Islet precursor cell (in vitro differentiated cells): ENCODE results near the gene C16orf86.
A peak's percentile ranks its signal among the peaks of the same experiment; 100 is the strongest.

Experiments used
- DNase-seq: peaks from one replicate; pipeline ENCODE4 v3.0.0-alpha.2; 2018

Gene C16orf86

DNA sequence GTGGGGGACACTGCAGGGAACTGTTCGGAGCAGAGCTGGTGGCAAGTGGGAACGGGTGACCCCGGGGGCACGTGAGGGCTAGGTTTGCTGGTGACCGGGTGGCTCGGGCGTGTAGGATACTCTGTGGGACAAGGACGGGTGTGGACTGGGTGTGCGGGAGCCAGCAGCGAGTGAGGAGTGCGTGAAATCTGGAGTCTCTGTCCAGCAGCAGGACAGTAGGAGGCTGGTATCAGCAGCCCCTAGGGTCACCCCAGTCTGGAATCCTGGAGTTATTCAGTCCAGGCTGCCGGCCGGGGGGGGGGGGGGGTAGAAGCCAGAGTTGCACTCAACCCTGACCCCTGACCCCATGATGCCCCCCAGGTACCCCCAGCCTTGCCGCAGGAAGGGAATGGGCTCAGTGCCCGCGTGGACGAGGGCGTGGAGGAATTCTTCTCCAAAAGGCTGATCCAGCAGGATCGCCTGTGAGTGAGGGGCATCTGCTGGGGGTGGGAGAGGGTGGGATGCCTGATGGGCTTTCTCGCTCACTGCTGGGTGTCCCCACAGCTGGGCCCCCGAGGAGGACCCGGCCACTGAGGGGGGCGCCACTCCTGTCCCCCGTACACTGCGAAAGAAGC lies 12.7 kb upstream of the C16orf86 start:
- DNase-seq, result peak; percentile 63

DNA sequence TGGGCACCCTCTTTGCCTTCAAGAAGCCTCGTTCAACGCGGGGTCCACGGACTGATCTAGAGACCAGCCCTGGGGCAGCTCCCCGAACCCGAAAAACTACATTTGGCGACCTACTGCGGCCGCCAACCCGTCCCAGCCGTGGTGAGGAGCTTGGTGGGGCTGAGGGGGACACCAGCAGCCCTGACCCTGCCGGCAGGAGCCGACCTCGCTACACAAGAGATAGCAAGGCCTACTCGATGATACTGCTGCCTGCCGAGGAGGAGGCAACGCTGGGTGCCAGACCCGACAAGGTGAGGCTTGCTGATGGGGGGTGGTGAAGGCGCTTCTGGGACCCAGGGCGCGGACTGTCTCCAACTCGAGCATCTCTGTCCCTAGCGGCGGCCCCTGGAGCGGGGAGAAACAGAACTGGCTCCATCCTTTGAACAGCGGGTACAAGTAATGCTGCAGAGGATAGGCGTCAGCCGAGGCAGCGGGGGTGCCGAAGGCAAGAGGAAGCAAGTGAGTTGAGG lies 12.2 kb upstream of the C16orf86 start:
- DNase-seq, result no peak

DNA sequence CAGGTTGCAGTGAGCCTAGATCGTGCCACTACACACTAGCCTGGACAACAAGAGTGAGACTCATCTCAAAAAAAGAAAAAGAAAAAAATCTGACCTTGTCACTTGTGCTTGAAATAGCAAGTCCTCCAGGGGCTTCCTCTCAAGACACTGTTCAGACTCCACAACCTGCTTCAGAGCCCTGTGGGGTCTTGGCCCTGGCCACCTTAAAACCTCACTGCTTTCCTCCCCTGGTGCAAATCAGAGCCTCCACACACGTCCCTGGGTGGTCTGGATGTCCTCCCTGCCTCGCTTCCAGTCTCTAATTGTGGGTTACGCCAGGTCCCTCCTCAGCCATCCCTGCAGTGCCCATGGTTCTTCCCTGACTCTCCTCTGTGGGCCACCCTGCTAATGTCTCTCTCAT lies 11.3 kb upstream of the C16orf86 start:
- no peak for DNase-seq

DNA sequence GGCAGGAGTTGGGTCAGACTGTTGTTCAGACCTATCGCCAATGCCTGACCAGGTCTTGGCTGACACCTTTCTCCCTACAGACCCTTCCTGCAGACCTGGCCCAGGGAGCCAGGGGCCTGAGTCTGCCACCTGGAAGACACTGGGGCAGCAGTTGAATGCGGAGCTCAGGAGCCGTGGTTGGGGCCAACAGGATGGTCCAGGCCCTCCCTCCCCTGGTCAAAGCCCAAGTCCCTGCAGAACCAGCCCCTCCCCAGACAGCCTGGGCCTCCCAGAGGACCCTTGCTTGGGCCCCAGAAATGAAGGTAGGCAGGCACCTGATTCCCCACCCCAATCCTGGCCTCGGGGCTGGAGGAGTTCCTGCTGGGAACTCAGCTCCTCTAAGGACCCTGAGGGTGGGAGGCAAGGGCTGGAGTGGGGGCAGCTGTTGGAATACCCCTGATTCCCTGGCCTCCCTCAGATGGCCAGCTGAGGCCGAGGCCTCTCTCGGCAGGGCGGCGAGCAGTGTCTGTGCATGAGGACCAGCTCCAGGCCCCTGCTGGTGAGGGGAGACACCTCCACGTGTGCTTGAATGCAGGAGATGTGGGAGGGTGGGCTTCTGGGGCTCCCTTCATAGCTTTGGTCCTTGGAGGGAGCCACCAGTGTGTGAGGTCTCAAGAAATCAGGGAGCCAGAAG lies 10.1 kb upstream of the C16orf86 start:
- DNase-seq, result no peak

DNA sequence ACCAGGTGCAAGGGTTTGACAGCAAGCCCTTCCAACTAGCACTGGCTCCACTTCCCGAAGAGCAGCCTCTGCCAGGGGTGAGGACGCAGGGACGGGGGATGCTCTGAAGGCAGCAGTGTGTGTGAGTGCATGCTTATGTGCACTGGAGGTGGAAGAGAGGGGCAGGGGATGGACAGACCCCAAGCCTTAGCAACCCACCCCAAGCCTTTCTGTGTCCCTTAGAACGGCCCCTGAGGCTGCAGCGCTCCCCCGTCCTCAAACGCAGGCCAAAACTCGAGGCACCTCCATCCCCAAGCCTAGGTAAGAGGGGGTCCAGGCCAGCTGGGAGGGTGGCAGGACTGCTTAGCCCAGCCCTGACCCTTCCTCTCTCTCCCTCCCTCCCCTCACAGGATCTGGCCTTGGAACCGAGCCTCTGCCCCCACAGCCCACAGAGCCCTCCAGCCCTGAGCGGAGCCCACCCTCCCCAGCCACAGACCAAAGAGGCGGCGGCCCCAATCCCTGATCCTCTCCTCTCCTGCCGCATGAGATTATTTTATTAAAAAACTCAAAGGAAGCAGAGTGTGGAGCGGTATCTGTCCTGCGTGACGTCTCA lies 9.5 kb upstream of the C16orf86 start:
- no peak for DNase-seq

DNA sequence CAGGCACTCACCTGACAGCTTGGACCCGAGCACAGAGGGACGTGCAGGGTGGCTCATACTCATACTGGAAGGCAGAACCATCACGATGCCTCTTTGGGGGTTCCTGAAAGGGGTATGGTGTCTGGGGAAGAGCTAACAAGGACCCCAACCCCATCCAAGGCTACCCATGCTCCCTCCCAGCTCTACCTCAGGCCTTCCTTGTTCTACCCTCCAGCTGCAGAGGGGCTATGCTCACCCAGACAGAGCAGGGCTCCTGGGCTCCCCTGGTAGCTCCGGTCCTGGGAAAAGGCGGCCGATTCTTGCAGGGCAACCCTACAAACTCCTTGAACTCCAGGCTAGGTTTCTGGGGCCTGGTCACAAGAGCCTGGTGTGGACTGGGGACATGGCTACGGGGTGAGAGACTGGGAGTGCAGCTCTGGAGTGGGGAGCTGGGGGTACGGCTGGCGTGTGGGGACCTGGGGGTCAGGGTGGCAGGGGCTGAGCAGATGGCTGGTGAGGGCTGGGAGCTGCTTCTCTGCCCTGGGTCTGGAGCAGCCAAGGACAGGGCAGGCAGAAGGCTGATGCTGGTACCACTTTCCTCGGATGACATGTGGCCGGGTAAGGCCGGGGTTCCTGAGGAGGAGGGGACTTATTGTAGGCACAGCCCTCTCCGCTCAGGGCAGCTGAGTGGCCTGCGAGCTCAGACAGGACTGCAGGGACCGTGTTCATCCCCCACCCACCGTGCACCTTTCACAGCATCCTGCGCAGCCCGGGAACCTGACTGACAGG lies 8.7 kb upstream of the C16orf86 start:
- DNase-seq, result no peak

DNA sequence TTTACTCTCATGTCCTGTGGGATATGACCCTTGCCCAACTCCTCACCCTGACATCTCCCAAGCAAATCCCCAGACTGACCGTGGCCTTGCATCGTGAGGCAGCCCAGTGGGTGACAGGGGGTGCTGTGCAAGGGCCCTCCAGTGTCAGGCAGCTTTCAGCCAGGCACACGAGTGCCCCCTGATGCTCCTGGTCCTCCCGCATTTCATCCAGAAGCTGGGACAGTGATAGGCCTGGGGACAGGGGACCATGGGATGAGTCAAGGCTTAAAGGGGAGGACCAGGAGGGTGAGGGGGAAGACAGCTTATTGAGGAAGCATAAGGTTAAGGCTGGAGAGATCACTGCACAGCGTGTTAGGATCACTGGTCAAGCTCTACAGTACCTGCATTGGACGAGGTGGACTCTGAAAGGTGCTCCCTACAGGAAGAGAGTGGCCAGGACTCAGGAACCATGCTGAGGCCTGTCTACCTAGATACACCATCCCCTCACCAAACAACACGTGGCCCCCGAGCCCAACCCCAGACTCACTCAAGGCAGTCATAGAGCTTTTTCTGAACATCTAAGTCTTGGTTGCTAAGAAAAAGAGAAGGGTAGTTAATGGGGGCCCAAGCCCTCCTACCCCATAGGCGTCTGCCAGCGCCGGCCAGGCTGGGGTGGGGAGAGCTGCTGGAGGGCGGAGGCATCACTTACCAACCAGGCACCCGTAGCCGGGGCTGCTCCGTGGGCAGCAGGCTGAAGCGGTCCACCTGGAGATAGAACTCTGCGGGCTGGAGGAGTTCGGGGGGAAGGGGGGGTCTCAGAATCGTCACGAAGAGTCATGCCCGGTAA lies 7.6 kb upstream of the C16orf86 start:
- DNase-seq, result no peak

DNA sequence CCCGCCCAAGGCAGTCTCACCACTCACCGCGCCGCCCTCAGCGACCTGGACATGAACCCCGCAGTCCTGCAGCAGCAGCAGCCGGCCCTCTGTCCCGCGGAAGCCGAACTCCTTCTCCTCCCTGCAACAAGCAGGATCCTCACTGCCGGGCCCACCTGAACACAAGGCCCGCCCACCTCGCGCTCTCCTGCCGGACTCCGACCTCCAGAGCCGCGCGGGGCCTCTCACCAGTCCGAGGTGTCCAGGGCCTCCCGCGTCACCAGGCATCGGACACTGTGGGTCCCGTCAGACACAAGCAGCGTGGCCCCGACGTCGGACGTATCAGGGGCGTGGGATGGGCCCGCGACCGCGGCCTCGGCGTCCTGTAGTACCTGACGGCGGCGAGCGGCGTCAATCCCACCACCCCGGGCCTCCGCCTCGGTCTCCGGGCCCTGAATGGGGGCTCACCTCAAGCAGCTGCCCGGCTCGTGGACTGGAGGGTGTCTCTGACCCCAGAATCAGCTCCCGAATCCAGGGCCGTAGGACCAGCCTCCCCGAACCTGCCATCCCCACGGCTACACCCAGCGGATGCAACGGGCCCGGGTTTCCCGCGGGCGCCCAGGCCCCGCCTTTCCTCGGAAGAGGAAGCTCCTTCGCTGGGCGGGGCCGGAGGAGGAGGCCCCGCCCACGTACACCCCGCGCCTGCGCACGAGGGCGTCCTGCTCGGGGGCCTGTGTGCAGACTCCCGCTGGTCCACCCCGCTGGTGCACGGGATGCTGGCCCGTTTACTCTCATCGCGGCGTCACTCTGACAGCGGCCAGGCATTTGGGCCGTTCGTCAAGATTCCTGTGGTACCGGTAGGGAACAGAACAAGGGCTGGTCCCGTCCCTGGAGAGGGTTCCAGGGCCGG lies 6.7 kb upstream of the C16orf86 start, which contains the start of gene ACD:
Gene ACD, minus strand, starts transcription at position 586 of the 889 bp plus-strand sequence. Its CDS starts 40 bp downstream, at position 546.
- peak; percentile 95 for DNase-seq

DNA sequence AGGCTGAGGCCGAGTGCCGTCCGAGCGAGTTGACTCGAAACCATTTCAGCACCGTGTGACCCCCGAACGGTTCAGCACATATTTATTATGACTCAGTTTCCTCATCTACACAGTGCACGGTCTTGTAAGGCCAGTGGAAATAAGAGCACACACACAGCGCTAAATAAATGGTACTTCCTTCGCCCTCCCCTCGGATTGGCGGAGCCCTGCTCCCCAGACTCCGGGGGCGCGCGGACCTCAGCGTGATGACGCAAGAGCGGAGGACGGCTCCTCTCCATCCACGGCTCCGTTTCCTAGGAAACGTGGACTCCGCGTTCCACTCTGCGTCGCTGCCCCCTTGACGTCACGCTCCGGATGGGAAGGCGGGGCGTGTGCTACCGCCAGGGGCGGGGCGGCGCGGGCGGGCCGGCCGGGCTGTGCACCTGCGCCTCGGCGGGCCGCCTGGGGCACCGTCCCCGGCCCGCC lies 6.0 kb upstream of the C16orf86 start, which contains the start of gene PARD6A:
Gene PARD6A, plus strand, starts transcription at position 397 of the 465 bp plus-strand sequence. CDS start 79 bp downstream, outside the sequence.
- DNase-seq, result peak; percentile 94

DNA sequence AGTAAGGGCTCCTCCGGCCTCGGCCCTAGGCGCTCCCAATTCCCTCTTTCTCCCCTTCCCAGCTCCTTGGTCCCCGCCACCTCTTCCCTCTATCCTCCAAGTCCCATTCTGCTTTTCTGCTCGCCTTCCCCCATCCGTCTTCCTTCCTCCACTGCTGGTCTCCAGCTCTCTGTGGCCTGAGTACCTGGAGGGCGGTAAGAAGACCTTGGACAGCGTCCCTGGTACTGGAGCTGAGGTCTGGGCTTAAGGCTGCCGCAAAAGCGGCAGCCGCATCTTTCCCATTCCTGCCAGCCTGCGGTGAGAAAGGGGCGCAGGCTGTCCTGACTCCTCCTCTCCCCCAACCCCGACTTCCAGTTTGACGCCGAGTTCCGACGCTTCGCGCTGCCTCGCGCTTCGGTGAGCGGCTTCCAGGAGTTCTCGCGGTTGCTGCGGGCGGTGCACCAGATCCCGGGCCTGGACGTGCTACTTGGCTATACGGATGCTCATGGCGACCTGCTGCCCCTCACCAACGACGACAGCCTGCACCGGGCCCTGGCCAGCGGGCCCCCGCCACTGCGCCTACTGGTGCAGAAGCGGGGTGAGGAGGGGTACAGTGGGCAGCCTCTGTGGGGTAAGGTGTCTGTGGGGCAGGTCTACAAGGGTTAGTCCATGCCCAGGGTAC lies 5.4 kb upstream of the C16orf86 start:
- peak; percentile 86 for DNase-seq

DNA sequence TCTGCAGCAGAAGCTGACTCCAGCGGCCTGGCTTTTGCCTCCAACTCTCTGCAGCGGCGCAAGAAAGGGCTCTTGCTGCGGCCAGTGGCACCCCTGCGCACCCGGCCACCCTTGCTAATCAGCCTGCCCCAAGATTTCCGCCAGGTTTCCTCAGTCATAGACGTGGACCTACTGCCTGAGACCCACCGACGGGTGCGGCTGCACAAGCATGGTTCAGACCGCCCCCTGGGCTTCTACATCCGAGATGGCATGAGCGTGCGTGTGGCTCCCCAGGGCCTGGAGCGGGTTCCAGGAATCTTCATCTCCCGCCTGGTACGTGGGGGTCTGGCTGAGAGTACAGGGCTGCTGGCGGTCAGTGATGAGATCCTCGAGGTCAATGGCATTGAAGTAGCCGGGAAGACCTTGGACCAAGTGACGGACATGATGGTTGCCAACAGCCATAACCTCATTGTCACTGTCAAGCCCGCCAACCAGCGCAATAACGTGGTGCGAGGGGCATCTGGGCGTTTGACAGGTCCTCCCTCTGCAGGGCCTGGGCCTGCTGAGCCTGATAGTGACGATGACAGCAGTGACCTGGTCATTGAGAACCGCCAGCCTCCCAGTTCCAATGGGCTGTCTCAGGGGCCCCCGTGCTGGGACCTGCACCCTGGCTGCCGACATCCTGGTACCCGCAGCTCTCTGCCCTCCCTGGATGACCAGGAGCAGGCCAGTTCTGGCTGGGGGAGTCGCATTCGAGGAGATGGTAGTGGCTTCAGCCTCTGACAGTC lies 4.5 kb upstream of the C16orf86 start:
- no peak for DNase-seq

DNA sequence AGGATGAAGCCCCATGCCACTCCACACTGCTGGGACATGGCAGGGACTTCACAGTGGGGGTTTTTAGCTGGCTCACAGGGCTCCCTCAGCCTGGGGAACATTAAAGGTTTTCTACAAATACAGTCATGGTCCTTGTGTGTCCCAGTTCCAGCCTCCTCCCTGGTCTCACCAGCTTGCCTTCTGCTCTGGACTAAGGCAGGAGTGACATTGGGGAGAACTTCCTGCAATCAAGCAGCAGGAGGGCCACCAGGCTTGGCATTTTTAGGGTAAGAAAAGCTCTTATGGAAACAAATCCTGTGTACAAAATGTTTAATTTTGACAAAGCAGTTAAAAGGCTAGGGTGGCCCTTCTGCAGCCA lies 4.0 kb upstream of the C16orf86 start:
- DNase-seq, result no peak

DNA sequence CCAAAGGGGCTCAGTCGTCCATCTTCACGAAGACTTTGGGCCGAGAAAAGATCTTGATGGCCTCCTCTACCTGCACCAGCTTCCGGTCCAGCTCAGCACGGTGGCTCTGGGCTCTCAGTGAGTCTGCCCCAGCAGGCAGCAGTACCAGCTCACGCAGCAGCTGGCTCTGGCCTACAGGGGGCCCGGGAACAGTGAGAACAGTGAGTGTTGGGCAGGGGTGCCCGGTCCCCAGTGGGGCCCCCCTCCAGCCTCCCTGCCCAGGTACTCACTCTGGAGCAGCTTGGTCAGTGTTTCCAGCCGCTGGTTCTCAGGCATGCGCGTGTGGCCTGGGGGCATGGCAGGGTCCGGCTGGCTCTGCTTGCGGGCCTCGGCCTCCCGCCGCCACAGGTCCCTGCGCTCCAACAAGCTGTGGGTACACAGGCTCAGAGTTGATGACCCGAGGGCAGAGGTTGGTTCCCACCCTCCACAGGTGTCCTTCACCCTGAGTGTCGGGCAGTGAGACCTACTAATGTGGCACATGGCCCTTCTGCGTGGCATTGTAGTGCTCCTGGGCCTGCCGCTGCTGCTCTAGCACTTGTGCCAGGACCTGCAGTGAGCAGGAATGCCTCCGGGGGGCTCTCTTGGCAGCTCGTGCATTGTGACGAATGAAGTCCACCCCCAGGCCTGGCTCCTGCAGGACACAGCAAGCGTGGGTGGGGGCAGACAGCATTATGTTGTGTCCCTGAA lies 3.3 kb upstream of the C16orf86 start:
- peak; percentile 73 for DNase-seq

DNA sequence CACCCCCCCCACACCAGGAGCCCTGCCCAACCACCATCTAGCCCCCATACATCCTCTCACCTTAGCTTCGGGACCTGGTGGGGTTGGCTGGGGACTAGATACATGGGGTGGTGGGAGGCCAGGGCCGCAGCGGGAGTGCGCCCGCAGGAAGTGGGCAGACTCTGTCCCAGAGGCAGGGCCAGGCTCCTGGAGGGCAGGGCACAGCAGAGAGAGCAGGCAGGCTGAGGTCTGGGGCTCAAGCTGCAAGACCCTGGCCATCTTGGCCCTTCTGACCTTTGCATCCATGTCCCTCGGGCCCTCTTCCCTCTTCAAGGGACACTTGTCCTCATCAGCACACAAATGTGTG lies 2.8 kb upstream of the C16orf86 start:
- no peak for DNase-seq

DNA sequence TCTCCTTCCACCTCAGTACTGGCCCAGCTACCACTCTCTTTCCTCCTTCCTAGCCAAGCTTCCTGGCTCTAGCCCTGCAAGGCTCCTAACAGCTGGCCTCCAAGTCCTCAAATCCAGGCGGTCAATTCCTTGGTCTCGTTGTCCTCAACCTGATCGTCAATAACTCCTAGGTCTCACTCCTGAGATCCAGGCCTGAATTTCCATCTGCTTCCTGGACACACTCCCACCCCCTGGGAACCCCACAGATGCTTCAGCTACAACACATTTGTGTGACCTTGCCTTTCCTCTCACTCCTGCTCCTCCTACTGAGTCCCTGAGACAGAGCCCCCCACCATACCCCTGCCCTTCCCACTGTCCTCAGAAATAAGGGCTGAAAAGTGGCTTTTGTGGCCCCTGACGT lies 2.4 kb upstream of the C16orf86 start:
- DNase-seq, result no peak

DNA sequence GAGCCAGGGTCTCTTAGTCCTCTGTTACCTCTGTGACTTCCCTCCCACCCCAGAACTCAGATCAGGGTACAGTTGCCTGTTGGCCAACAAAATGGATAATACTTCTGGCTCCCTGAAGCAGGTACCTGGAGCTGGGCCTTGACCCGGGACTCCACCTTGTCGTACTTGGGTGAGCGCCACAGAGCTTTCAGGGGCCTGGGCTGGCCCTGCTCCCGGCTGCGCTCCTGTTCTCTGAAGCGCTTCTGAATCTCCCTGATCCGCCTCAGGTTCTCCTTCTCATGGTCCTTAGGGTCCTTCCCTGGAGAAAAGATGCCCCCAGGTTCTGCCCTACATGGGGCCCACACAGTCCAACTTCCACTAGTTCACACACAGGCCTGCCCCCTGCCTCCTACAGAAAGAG lies 1.7 kb upstream of the C16orf86 start:
- no peak for DNase-seq

DNA sequence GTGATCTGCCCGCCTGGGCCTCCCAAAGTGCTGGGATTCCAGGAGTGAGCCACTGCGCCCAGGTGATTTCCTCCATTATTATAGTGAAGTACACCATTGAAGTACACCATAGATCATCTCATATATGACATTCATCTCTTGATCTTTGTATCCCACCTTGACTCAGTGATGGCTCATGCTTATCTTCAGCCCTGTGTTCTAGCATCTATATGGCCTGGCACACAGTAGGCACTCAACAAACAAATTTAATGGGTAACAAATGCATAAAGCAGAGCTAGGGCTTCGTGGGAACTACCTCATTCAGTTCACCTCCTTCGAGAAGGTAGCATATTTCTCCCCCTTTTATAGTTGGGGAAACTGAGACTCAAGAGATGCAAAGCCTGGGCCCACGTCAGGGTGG lies 1.0 kb upstream of the C16orf86 start:
- no peak for DNase-seq

DNA sequence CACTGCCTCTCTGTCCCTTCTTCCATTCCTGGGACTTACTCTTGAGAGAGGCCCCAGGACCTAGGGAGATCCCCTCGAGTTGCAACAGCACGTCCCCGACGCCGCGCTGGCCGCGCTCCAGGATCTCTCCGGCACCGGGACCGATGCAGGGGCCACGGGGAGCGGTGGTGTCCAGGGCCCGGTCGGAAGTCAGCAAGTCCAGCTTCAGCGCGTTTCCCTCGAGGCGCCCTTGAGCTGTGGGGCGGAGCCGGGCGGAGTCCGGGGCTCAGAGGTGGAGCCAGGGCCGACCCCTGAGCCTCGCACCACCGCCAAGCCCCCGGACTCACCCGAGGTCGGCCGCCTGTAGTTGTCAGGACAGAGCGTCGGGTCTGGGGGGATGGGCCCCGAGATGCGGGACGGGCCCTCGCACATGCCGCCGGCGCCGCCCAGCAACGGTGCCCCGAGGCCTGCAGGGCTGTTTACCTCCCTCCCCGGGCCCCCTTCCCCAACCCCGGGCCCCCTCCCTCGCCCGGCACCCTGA lies 522 bp upstream of the C16orf86 start:
- peak; percentile 68 for DNase-seq

DNA sequence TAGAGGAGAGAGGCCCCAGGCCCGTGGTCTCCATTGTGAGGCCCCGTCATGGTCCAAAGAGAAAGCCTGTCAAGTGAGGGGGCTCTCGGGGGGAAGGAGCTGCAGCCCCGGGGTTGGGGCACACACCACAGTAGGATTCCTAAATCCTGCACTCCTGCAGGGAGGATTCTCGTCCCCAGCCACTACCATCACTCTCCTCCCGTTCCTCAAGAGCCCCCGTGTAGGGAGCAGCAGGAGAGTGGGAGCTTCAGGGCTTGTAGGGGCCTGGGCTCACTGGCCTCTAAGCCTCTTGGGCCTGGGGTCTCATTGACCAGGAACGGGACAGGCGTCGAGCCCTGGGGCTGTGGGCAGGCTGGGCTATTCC lies 821 bp downstream of the C16orf86 start:
- no peak for DNase-seq
